Lung (tissue), 12 donors: ENCODE results near the gene RABGAP1L. TPM values are rescaled to one million over a fixed set of nuclear protein-coding genes. Genes with fewer than 3 reads are reported as not detected.

Experiments
- ATAC-seq: fragments of 200-7000 bp; cut with Tn5 transposase; one replicate; pipeline ENCODE4 v1.9.1; 2020; ENCODE audit warnings: moderate number of reproducible peaks; ENCODE audit not compliant: insufficient read depth, low FRiP score
- DNase-seq, 3 donors: peaks; one replicate each; pipeline ENCODE4 v3.0.0-alpha.2; 2013 to 2017
- H3K27ac ChIP-seq, 2 donors: one replicate each; pipeline ENCODE4 v1.5.1; 2013; ENCODE audit warnings: mild to moderate bottlenecking in 2 of 2, moderate library complexity in 2 of 2, control low read depth in 1 of 2, inconsistent platforms in 1 of 2, low read depth in 1 of 2, low read length in 1 of 2
- H3K27me3 ChIP-seq, 3 donors: one replicate each; pipeline ENCODE4 v1.5.1; 2013; ENCODE audit warnings: low read length in 2 of 3; ENCODE audit not compliant: control insufficient read depth in 3 of 3, insufficient read depth in 3 of 3
- H3K36me3 ChIP-seq, 4 donors: one replicate each; pipeline ENCODE4 v1.5.1; 2013; ENCODE audit warnings: low read length in 4 of 4, mild to moderate bottlenecking in 1 of 4, moderate library complexity in 1 of 4; ENCODE audit not compliant: control insufficient read depth in 4 of 4, insufficient read depth in 4 of 4
- H3K4me1 ChIP-seq, 5 donors: one replicate each; pipeline ENCODE4 v1.5.1; 2013; ENCODE audit warnings: low read length in 5 of 5, mild to moderate bottlenecking in 2 of 5, moderate library complexity in 1 of 5; ENCODE audit not compliant: control insufficient read depth in 5 of 5, insufficient read depth in 5 of 5
- H3K4me3 ChIP-seq: one replicate; pipeline ENCODE4 v1.5.1; 2013; ENCODE audit warnings: mild to moderate bottlenecking, control low read depth, moderate library complexity
- H3K9ac ChIP-seq, 2 donors: one replicate each; pipeline ENCODE4 v1.5.1; 2013; ENCODE audit warnings: low read length in 2 of 2, control low read depth in 1 of 2; ENCODE audit not compliant: insufficient read depth in 1 of 2
- H3K9me3 ChIP-seq, 4 donors: one replicate each; pipeline ENCODE4 v1.5.1; 2013; ENCODE audit warnings: low read length in 3 of 4, mild to moderate bottlenecking in 1 of 4, moderate library complexity in 1 of 4; ENCODE audit not compliant: control insufficient read depth in 4 of 4, insufficient read depth in 3 of 4
- CTCF ChIP-seq: IDR thresholded peaks from 2 replicates; pipeline ENCODE4 v1.5.1; 2012; ENCODE audit warnings: mild to moderate bottlenecking; ENCODE audit errors: control extremely low read depth, extremely low read depth
- WGBS, 2 donors: extraction: QIAGEN DNeasy Blood & Tissue Kit; methylation state at CpG; one replicate each; pipeline ENCODE4 v1.1.7; 2013; 5-methylcytosine and 5-hydroxymethylcytosine counted together
- polyA plus RNA-seq, 2 donors: library from polyadenylated mRNA; stranded (reverse); fragments of 200-250 nt; gene quantifications; one replicate each; pipeline ENCODE4 v1.2.1, GENCODE V29; 2013
- total RNA-seq, 2 donors: library from RNA; depleted of rRNA in 1 of 2; stranded (reverse); fragments of >200 nt in 1 of 2; gene quantifications; one replicate each; pipeline ENCODE4 v1.2.1, GENCODE V29; 2014 to 2021
- donor health status: control.
- donor health status: control.
- donor health status: Bipolar disorder and iron deficiency.
- donor health status: healthy.
- donor health status: DM: yes; HTN: yes; CAD: no.

Gene RABGAP1L
- total and polyA plus RNA-seq, 4 donors, result 16.0 to 123 (median 44.5) TPM

- H3K9me3 ChIP-seq, result peaks cover 0 to 2% (median under 1%) of the 10 kb centered on the region in 4 donors
- no peaks in the 10 kb centered on the region for H3K27me3 ChIP-seq
- H3K4me1 ChIP-seq, result peaks cover 0 to 4% (median 4%) of the 10 kb centered on the region in 5 donors
- 94% methylated on average over 3 of the region's 3 CpGs for WGBS, 2 donors
- ATAC-seq, result no peak
- no peaks in the 10 kb centered on the region for H3K36me3 ChIP-seq
- TF ChIP-seq CTCF, result no peak
- H3K27ac ChIP-seq, result no peak overlapping the region
- no peak overlapping the region for H3K4me3 ChIP-seq
- no peak overlapping the region for H3K9ac ChIP-seq
- DNase-seq, result no peak
These were observed 391.0 kb downstream of the RABGAP1L start for GRCh38 chr1:174550296-174550695.

- Histone ChIP-seq H3K9ac (no peak overlapping the region), H3K27ac (no peak overlapping the region), H3K4me1 (peaks cover 0 to 6% (median 4%) of the 10 kb centered on the region in 5 donors), H3K4me3 (no peak overlapping the region), H3K27me3 (no peaks in the 10 kb centered on the region), H3K36me3 (no peaks in the 10 kb centered on the region), H3K9me3 (no peaks in the 10 kb centered on the region)
- no peak for TF ChIP-seq CTCF
- DNase-seq (no peak), ATAC-seq (no peak)
- WGBS, 2 donors, result 100% methylated on average over 1 of the region's 1 CpG
These were observed 397.1 kb downstream of the RABGAP1L start for GRCh38 chr1:174556392-174556791.

- TF ChIP-seq CTCF, result no peak
- H3K27ac ChIP-seq, result no peak overlapping the region
- no peaks in the 10 kb centered on the region for H3K27me3 ChIP-seq
- ATAC-seq, result no peak
- no peak overlapping the region for H3K4me3 ChIP-seq
- peaks cover 0 to 2% (median 0%) of the 10 kb centered on the region in 4 donors for H3K36me3 ChIP-seq
- H3K9me3 ChIP-seq, result no peaks in the 10 kb centered on the region
- DNase-seq, result no peak
- H3K4me1 ChIP-seq, result peaks cover 0 to 3% (median 0%) of the 10 kb centered on the region in 5 donors
- H3K9ac ChIP-seq, result no peak overlapping the region
These were observed 409.2 kb downstream of the RABGAP1L start for GRCh38 chr1:174568551-174568950.

GRCh38 chr1:174569240-174569639 lies 409.9 kb downstream of the RABGAP1L start:
- 92 to 93% methylated on average over 3 of the region's 3 CpGs for WGBS, 2 donors
- no peak for ATAC-seq
- Histone ChIP-seq H3K9me3 (no peaks in the 10 kb centered on the region), H3K4me3 (no peak overlapping the region), H3K27me3 (no peaks in the 10 kb centered on the region), H3K4me1 (peaks cover 0 to 3% (median 0%) of the 10 kb centered on the region in 5 donors), H3K9ac (no peak overlapping the region), H3K36me3 (peaks cover 0 to 2% (median 0%) of the 10 kb centered on the region in 4 donors), H3K27ac (no peak overlapping the region)
- DNase-seq, result no peak
- TF ChIP-seq CTCF, result no peak
